GM18517 (cell line): ENCODE measurements around the gene TMEM107.

Source experiments
- ATAC-seq: cut with Tn5 transposase; IDR thresholded peaks from one replicate; pipeline ENCODE4 v1.9.1; 2021; ENCODE audit warnings: mild to moderate bottlenecking, moderate library complexity; ENCODE audit not compliant: unreplicated experiment

Gene TMEM107

DNA sequence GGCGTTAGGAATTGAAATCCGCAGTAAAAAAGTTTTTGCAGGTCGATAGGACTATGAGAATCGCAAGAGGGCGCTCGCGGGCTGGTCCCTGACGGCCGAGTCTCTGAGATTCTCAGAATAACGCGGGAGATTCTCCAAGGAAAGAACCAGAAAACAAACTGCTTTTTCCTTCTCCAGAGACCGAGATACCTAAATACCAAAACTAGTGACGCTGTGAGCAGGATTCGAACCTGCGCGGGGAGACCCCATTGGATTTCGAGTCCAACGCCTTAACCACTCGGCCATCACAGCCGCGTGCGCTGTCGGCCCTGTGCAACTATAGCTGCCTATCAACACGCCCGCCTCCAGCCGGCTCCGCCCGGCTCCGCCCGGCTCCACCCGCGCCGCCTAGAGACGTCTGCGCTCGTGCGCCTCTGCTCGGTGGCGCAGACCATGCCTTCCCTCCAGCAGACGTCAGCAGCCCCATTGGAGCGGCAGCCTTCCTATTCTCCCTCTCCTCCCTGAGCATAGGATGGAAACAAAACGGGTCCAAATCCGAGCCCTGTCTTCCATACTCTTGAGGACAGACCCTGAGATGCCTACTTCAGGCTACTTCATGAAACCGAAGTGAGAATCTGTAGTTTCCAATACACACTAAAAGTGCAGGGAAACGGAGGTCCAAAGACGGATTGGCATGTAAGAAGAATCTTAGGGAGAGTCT lies 37.4 kb downstream of the TMEM107 start:
- peak; percentile 66 for ATAC-seq

DNA sequence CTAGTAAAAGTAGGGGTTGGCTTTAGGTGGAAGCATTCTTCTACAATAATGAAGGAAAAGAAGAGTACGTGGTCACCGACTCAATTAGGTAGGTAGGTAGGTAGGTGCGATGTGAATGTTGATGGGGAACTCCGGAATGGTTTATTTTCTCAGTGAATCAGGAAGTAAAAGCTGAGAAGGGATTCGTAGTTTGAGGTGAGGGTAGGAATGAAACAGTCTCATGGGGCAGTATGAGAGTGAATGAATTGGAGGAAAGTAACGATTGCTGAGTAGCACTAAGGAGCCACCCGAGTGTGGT lies 37.9 kb downstream of the TMEM107 start:
- no peak for ATAC-seq

DNA sequence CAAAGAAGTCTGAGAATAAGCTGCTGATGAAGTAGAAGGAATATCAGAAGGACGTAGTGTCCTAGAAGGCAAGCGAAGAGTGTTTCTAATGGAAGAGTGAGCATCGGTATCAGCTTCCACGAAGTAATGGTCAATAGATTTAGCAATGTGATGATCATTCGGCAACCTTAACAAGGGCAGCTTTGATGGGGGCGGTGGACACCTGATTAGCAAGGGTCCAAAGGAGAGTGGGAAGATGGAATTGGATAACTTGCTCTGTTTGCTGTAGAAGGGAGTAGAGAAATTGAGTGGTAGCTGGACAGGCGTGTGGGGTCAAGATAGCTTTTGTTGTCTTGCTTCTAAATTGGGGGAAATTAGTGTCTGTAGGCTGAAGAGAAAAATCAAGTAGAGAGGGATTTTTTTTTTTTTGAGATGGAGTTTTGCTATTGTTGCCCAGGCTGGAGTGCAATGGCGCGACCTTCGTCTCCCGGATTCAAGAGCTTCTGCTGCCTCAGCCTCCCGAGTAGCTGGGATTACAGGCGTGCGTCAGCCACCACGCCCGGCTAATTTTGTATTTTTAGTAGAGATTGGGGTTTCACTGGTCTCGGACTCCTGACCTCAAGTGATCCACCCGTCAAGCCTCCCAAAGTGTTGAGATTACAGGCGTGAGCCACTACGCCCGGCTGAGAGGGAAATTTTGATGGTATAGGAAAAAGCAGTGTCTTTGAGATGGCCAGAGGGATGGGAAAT lies 38.4 kb downstream of the TMEM107 start:
- no peak for ATAC-seq

DNA sequence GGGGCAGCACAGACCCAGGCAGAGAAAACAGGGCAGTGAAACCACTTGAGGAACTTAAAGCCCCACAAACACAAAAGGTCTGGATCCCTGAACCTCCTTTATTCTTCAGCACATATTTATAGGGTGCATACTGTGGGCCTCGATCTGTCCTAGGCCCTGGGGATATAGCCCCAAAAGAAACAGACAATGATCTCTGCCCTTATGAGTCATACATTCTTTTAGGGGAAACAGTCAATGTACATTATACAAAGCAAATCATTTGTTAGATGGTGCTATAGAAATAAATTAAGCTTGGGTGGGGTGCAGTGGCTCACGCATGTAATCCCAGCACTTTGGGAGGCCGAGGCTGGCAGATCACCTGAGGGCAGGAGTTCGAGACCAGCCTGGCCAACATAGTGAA lies 42.2 kb downstream of the TMEM107 start:
- no peak for ATAC-seq

GRCh38 chr17:8133399-8133798 lies 42.8 kb downstream of the TMEM107 start:
- ATAC-seq, result no peak

DNA sequence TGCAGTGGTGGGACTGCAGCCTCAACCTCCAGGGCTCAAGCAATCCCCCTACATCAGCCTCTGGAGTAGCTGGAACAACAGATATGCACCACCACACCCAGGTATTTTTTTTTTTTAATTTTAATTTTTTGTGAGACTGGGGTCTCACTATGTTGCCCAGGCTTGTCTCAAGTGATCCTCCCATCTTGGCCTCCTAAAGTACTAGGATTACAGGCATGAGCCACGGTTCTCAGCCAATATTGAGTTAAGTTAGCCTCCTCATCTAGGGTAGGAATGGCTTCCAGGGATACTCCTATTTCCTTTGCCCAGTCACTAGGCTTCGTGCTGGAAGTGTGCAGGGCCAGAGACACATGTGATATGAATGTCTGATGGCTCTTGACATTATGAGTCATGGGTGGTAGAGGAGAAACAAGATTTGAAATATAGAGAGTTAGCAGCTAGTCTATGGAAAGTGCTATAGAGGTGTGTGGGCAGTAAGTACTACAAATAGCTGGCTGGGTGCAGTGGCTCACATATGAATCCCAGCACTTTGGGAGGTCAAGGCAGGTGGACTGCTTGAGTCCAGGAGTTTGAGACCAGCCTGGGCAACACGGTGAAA lies 44.2 kb downstream of the TMEM107 start:
- no peak for ATAC-seq

DNA sequence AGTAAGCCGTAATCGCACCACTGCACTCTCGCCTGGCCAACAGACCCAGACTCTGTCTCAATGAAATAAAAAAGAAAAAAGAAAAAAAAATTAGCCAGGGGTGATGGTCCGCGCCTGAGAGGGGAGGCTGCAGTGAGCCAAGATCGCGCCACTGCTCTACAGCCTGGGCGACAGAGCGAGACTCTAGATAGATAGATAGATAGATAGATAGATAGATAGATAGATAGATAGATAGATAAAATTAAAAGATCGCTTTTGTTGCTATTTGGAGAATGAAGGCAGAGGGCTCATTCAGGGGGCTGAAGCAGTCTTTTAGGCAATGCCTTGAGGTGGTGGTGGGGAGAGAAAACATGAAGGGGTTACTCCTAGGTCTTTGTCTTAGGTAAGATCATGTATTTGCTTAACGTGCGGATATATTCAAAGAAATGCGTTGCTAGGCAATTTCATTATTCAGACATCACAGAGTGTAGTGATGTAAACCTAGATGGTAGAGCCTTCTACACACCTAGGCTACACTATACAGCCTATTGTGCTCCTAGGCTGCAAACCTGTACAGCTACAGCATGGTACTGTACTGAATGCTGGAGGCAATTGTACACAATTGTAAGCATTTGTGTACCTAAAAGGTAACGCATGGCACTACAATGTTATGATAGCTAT lies 47.9 kb downstream of the TMEM107 start:
- ATAC-seq, result no peak

GRCh38 chr17:8126491-8127066 lies 49.6 kb downstream of the TMEM107 start:
- no peak for ATAC-seq

- no peak for ATAC-seq
Measured at GRCh38 chr17:8125947-8126490, 50.2 kb downstream of the TMEM107 start.

DNA sequence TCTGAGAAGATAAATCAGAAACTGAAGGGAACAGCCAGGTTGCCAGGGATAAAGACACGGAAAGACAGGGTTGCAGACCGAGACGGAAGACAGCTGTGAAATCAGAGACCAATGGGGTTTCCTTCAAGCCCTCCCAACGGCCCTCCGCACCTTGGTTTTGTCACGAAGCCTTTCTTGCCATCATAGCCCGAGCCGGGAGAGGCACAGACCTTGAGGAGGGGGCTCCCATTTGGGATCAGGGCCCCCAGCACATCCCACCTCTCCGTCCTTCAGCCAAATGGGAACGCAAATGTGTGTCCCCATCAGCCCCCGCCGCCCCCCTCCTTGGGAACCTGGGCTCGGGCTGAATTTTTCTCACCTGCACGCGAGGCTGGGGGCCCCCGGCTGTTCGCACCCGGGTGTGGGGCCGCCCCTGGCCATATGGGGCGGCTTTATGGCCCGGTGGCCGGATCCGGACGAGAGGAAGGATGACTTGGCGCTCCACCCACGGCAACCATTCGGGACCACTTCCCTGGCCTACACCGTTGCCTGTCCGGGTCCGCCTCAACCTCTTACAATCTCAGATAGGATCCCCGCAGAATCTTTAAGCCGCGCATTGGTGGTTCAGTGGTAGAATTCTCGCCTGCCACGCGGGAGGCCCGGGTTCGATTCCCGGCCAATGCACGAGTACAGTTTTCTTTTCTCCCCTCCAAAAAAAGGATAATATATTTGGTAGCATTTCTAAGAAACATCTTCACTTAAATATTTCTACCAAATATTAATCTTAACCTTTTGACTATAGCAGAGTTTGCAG lies 50.8 kb downstream of the TMEM107 start:
- ATAC-seq, result no peak

DNA sequence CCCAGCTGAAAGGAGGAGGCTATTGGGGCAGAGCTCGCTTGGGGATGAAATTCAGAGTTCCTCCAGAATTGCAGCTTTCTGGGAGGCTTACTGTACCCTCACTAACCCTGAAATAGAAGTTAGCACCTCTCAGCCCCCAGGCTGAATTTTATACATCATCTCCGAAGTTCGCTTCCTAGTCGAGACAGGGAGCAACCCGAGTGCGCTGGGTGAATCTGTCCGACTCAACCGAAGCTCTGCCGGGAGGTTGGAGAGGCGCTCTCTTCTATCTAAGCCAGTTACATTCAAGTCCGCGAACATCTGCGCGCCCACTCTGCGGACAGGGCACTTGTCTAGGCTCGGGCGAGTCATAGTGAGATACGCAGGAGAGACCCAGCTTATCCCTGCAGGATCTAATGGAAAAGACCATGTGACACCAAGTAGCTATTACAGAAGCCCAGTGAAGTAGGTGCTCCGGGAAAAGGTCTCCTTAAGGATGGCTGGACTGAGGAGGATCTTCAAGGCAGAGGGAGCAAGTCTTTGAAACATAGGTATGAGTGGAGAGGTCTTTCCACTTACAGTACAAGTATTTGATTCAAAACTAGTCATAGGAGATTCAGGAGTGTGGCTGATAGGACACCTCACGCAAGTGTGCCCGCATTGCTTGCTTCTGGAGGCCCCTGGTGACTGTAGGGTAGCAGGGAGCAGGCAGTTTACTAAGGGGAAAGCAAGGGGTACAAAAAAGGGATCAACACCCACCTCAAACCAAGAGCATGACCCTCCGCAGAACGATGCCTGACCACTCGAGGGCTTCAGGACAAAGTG lies 51.6 kb downstream of the TMEM107 start:
- ATAC-seq, result no peak

GRCh38 chr17:8123695-8124349 lies 52.4 kb downstream of the TMEM107 start, which contains the start of gene HES7:
HES7 (minus strand) TSS chr17:8124106; CDS start chr17:8124084, 22 bp downstream.
- no peak for ATAC-seq

GRCh38 chr17:8122924-8123694 lies 53.1 kb downstream of the TMEM107 start:
- no peak for ATAC-seq
